ENCODE results near the gene QSOX1.

QSOX1 gene

DNA sequence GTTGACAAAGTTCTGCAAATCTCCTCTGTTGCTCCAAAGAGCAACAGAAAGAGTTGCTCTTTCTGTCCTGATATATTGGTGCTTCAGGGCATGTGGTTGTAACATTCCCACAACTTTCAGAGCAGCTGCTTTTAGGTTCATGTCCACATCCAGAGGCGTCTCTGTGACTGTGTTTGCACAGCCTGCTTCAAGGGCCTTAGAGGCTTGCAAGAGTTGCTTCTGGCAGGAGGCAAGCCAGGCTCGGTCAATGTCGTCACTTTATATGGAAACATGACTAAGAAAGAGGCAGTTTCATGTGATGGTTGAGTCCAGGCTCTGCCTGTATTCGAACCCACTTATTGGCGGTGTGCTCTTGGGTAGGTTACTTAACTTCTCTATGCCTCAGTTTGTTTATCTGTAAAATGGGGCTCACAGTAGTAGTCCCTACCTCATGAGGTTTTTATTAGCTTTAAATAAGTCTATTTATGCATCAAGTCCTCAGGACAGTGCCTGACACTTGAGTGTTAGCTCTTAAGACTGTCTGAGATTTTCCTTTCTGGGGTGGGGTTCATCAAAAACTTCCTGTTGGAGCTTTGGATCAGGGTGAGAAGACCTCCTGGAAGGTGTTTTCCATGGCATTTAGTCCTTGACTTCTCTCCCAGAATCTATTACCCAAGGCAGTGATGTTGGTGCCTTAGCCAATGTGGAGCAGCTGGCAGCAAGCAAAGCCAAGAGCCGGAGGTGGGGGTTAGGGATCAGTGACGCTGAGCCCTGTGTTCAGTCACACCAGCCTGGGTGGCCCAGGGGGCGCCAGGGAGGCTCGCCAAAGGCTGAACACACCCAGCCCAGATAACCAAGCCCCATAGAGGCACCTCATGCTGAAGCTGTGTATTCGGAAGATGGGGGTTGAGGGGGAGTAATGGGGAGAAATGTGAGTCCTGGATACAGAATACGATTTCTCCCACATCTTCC is 94.3 kb downstream of the QSOX1 start:
- DNase-seq (ENCODE audit: low read depth in 2 of 2, low spot score in 1 of 2): no peak

DNA sequence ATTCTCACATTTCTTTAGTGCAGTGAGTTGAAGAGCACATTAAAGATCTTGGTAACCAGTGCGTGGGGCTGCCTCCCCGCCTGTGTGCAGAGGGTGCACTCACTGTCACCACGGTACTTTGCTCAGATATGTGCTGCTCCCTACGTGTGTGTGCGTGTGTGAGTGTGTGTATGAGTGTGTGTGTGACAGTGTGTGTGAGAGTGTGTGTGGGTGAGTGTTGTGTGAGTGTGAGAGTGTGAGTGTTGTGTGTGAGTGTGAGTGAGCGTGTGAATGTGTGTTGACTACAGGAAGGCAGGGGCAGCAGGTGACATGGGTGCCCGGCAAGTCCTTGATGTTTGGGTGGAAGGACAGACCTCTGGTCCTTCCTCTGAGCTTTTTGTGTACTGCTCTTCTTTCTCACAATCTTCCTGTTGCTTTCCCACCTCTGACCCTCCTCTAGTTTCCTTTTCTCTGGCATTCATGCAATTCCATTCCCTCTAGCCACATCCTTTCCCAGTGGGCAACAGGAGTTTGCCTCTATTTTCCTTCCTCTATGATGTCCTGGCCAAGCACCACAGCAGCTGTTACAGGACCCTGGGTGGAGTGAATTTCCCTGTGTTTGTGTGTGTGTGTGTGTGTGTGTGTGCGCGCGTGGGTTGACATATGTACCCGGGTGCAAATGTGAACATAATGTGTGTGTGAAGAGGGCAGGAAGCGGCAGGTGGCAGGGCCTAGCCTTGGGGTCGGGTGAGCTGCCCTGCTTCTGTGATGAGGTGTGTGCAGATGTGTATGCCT is 95.2 kb downstream of the QSOX1 start:
- no peak for DNase-seq (ENCODE audit: low read depth in 2 of 2, low spot score in 1 of 2)

DNA sequence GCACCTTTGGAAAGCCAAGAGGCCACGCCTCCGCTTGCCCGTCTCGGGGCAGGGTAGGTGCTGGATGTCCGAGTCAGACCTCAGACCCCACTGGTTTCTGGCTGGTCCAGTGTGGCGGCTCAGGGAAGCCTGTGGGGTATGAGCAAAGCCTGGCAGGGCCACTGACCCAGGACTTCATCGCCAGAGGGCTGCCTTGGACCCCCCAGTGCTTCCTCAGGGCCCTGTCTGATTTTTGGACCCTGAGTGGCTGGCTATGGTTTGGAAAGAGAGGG is 95.8 kb downstream of the QSOX1 start:
- no peak for DNase-seq (ENCODE audit: low read depth in 2 of 2, low spot score in 1 of 2)

DNA sequence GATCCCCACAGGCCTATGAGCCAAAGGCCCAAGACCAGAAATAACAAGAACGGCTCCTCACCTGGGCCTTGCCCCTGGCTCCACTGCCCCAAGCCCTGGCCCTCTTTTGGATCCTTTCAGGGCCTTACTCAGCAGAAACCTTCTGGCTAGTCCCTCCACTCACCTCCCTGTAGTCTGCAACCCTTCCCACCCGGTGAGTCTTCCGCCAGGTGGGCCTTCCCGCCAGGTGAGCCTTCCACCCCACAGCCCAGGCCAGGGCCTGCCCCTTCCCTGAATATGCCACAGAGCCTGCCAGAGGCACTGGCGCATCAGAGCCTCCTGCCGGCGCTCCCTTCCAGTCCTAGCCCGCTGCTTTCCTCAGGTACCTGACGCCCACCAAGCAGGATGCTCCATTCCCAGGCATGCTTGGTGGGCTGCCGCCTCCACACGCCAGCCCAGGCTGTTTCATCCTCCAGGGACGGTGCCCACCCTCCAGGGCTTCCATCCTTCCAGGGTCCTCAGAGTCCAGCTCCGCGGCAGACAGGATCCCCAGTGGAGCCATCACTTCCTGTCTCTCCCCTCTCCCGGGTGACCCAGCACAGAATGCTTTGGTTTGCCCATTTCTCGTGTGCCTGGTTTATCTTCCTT is 96.3 kb downstream of the QSOX1 start:
- DNase-seq (ENCODE audit: low read depth in 2 of 2, low spot score in 1 of 2): no peak

DNA sequence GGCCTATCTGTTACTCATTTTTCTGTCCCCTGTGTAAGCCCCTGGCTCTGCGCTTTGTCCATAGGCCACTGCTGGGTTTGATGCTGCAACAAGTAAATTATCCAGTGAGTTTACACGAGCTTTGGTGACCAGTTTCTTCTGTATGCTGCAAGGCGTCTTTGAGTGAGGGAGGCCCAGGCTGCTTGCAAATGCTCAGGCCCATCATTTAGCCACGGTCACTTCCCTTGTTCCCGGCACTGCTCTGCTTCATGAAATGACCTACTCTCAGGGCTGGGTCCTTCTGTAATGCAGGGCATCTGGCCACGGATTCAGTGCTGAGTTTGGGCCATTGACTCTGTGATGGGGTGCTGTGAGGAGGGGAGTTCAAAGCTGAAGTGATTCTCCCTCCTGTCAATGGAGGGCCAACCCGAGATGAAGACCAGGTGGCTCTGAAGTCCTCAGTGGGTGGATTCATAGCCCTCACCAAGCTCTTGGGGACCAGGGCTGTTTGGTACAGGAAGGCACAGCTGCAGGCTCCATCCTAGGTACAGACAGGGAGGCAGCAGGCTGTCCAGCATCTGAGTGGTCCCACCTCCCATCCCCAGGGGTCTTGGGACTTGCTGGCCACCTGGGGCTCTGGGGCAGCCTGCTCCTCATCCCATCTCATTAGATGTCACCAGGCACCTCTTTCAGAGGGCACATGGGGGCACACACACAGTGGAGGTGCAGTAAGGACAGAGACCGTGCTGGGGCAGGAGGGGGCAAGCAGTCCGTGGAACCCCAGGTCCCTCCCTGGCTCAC is 97.0 kb downstream of the QSOX1 start:
- DNase-seq (ENCODE audit: low read depth in 2 of 2, low spot score in 1 of 2): no peak

DNA sequence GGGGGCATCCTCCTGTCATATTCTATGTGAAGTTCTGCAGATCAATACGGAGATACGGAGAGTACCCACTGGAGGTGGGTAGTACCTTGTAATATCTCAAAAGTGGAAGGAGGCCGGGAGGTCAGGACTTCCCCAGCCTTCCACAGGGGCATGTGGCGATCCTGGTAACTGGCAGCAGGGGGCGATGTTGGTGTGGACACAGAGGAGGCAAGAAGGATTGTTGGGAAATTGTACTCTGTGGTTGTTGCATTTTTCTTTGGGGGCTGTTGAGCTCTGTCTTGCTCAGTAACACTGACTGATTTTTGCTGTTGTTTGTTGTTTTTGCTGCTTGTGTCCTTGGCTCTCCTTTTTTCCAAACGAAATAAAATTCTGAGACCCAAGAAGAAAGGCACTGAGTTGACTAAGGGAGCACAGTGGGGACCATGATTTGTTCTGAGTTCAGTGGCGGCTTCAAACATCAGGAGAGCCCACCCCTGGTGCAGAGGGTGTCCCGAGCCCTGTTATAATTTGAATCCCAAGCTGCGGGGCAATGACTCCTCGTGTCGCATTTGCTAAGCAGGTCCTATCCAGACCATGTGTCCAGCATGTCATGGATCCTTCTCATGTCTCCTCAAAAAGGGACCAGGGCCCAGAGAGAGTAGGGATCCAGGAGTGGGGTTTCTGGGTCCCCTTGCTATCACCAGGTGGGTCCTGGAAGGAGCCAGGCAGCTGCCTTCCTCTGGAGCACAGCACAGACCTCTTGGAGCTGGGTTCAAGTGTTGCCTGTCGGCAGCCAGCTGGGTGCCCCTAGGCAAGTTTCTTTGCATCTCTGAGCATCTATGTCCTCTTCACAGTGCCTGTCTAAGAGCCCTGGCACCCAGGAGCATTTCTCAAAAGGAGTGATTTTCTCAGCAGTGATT is 98.2 kb downstream of the QSOX1 start:
- DNase-seq (ENCODE audit: low read depth in 2 of 2, low spot score in 1 of 2): peak; percentile 27 to 42

Data from stimulated activated CD8-positive, alpha-beta memory T cell treated with anti-CD3 and anti-CD28 coated beads, Interleukin-4, amount 100 ng/mL, for 4 hours (primary cell).